Measurements from ENCODE around the gene SMKR1.
"Not testable (repeated sequence)": the region's sequence is repeated elsewhere in the genome, so short reads cannot be mapped to it uniquely, and the experiment has no call there.

The SMKR1 gene

DNA sequence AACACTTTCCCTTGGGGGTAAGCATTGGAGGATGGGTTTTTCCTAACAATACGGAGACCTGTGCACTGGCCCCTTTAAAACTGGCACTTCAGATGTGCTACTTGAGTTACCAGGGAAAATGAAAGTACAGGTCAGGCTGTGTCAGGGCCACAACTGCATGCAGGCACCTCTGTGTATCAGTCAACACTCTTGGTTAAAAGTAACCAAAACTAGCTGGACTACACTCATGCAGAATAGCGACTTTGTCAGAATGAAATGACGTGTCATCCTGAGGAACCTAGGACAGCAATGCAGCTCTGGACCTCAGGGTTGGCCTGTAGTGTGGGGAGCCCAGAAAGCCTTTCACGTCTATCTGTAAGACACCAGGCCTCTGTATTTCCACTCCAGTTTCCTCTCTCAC, 33.8 kb upstream of the SMKR1 start:
- Histone ChIP-seq H3K4me3 (no peak overlapping the region), H3K27ac (no peak overlapping the region)
- no peak for DNase-seq (ENCODE audit: low spot score)
- TF ChIP-seq, protein P1, sequence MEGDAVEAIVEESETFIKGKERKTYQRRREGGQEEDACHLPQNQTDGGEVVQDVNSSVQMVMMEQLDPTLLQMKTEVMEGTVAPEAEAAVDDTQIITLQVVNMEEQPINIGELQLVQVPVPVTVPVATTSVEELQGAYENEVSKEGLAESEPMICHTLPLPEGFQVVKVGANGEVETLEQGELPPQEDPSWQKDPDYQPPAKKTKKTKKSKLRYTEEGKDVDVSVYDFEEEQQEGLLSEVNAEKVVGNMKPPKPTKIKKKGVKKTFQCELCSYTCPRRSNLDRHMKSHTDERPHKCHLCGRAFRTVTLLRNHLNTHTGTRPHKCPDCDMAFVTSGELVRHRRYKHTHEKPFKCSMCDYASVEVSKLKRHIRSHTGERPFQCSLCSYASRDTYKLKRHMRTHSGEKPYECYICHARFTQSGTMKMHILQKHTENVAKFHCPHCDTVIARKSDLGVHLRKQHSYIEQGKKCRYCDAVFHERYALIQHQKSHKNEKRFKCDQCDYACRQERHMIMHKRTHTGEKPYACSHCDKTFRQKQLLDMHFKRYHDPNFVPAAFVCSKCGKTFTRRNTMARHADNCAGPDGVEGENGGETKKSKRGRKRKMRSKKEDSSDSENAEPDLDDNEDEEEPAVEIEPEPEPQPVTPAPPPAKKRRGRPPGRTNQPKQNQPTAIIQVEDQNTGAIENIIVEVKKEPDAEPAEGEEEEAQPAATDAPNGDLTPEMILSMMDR (IDR thresholded peaks at IDR 0.05): no peak

DNA sequence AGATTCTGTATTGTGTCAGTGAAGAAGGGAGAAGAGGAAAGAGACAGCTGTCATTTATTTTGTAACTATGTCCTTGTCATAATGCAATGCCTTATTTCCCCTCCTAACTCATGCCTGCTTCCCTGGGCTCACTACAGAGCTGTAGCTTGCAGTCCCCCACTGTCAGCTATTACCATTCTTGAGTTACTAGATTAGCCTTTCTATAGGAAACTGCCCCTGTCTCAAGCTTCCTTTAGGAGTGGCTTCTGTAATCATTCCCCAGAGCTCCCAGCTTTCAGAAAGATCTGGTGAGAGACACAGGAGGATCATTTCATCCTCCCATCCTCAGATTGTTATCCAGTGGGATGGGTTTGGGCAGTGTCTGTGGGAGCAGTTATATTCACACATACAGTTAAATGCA, 32.4 kb upstream of the SMKR1 start:
- TF ChIP-seq, protein P1 (IDR thresholded peaks at IDR 0.05): no peak
- Histone ChIP-seq H3K27ac (no peak overlapping the region), H3K4me3 (no peak overlapping the region)
- peak; percentile 5 for DNase-seq (ENCODE audit: low spot score)

DNA sequence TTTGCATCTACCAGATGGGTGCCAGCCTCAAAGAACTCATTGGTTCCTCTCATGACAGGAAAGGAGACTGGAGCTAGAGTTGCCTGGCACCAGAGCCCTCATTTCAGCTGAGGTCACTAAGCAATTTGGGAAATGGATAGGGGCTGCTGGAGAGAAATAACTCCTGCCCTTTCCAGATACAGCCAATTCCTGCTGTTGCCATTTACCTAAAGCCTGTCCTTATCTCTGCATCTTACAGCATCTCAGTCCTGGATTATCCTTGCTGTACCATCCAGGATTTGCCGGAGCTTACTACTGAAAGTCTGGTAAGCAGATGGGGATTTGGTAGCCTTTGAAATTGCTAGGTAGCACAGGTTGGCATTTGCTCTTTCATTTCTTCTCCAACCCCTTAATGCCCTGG, 31.9 kb upstream of the SMKR1 start:
- TF ChIP-seq, protein P1 (IDR thresholded peaks at IDR 0.05): no peak
- DNase-seq (ENCODE audit: low spot score): no peak
- H3K27ac ChIP-seq: no peak overlapping the region
- H3K4me3 ChIP-seq: no peak overlapping the region

DNA sequence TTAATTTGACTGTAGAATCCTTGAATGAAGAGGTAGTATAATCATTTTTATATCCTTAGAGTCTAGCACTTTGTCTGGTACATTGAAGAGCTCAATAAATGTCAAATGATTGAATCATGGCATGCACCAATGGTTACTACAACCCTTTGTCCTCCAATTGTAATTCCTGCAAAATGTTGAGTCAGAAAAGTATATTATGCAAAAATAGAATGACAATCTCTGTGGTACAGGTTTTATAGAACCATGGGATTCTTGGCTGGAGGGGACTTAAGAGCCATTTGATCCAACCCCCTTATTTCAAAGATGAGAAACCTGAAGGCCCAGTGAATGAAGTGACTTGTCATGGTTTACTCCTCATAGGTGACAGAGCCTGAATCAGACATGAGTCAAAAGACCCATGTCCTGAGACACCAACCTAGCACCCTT, 30.9 kb upstream of the SMKR1 start:
- TF ChIP-seq, protein P1 (IDR thresholded peaks at IDR 0.05): no peak
- DNase-seq (ENCODE audit: low spot score): no peak
- H3K27ac ChIP-seq: no peak overlapping the region
- no peak overlapping the region for H3K4me3 ChIP-seq

DNA sequence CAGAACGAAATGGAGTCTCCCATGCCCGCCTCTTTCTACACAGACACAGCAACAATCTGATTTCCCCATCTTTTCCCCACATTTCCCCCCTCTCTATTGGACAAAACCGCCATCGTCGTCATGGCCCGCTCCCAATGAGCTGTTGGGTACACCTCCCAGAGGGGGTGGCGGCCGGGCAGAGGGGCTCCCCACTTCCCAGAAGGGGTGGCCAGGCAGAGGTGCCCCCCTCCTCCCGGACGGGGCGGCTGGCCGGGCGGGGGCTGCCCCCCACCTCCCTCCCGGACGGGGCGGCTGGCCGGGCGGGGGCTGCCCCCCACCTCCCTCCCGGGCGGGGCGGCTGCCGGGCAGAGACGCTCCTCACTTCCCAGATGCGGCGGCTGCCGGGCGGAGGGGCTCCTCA, 26.4 kb upstream of the SMKR1 start:
- not testable (repeated sequence) for H3K27ac ChIP-seq; DNase-seq (ENCODE audit: low spot score); H3K4me3 ChIP-seq

DNA sequence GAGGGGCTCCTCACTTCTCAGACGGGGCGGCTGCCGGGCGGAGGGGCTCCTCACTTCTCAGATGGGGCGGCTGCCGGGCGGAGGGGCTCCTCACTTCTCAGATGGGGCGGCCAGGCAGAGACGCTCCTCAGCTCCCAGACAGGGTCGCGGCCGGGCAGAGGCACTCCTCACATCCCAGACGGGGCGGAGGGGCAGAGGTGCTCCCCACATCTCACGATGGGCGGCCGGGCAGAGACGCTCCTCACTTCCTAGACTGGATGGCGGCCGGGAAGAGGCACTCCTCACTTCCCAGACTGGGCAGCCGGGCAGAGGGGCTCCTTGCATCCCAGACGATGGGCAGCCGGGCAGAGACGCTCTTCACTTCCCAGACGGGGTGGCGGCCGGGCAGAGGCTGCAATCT, 25.9 kb upstream of the SMKR1 start:
- not testable (repeated sequence) for H3K4me3 ChIP-seq; H3K27ac ChIP-seq; DNase-seq (ENCODE audit: low spot score)

DNA sequence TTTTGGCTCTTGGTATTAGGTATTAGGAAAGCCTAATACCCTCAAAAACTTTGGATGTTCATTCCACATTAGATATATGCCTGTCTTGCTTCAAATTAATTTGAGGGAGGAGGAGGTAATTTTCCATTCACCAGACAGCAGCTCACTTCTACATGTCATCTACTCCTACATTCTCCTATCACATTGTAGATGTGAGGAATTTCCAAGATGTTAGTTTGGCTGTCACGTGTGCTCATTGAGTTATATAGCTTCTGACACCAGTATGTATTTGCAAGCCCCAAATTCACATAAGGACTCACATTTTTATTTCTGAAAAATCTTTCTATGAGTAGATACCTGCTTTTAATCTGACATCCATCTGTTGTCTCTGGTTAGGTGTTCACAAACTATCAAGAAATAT, 22.5 kb upstream of the SMKR1 start:
- TF ChIP-seq, protein P1 (IDR thresholded peaks at IDR 0.05): no peak
- Histone ChIP-seq H3K27ac (no peak overlapping the region), H3K4me3 (no peak overlapping the region)
- no peak for DNase-seq (ENCODE audit: low spot score)

DNA sequence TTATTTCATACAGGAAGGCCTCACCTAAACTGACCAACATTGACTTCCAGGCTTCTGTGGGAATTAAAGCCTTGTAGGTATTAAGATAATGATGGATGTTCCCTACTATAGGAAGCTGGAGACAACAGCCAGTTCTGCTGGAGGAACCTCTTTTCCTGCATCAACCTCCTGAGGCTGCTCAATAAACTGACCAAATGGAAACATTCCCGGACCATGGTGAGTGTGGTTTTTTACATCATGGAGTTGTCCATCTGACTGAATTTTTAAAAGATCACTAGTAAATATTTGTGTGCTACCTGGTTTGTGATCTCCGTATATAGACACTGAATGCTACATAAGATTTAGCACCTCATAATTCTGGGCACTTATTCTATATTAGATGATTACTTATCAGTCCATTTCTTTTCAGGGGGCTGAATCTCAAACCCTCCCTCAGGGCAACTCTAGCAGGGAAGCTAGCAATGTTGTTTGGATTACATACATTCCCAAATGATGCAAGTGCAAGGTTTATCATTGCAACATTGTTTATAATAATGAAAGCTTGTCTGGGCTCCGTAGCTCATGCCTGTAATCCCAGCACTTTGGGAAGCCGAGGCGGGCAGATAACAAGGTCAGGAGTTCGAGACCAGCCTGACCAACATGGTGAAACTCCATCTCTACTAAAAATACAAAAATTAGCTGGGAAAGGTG, 21.5 kb upstream of the SMKR1 start:
- Histone ChIP-seq H3K27ac (no peak overlapping the region), H3K4me3 (no peak overlapping the region)
- no peak for DNase-seq (ENCODE audit: low spot score)
- TF ChIP-seq, protein P1 (IDR thresholded peaks at IDR 0.05): no peak

DNA sequence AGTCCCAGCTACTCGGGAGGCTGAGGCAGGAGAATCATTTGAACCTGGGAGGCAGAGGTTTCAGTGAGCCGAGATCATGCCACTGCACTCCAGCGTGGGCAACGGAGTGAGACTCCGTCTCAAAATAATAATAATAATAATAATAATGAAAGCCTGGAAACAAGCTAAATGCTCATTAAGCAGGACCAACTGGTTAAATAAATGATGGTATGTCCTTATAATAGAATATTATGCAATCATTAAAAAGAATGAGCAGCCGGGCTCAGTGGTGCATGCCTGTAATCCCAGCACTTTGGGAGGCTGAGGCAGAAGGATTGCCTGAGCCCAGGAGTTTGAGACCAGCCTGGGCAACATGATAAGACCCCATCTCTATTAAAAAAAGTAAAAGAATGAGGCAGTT, 21.0 kb upstream of the SMKR1 start:
- DNase-seq (ENCODE audit: low spot score); H3K27ac ChIP-seq; H3K4me3 ChIP-seq: not testable (repeated sequence)

Measured in coronary artery (tissue), 2 donors.